HEK293 (cell line): Measurements from ENCODE around the gene POLR3GL.

Experiments
- CTCF ChIA-PET: fragments of 350-600 bp; formaldehyde crosslinking; extraction: SDS; loops from one replicate; lab custom pipeline; 2021; ENCODE audit warnings: antibody characterized with exemption; lab: Yijun Ruan, JAX
- POLR2A ChIA-PET: fragments of 300-600 bp; formaldehyde crosslinking; extraction: SDS; loops from one replicate; lab custom pipeline; 2020; ENCODE audit warnings: antibody characterized with exemption, inconsistent platforms; lab: Yijun Ruan, JAX
- H3K27ac ChIP-seq: fragments of 200-500 bp; sonication (Bioruptor generic); 2 replicates; pipeline ENCODE4 v1.5.1; 2014; ENCODE audit warnings: low read depth, low read length, control low read depth, inconsistent platforms; ENCODE audit errors: extremely low read depth
- H3K36me3 ChIP-seq, 2 experiments: fragments of 200-500 bp in 1 of 2; sonication (Bioruptor generic) in 1 of 2; 1 replicate in 1 of 2; 2 replicates in 1 of 2; pipeline ENCODE4 v1.5.1; 2014 to 2017; ENCODE audit warnings: inconsistent platforms in 2 of 2, low read length in 2 of 2; ENCODE audit not compliant: control insufficient read depth in 2 of 2, insufficient read depth in 1 of 2
- H3K4me1 ChIP-seq: fragments of 200-500 bp; sonication (Bioruptor generic); 2 replicates; pipeline ENCODE4 v1.5.1; 2014; ENCODE audit warnings: mild to moderate bottlenecking, low read length, inconsistent platforms; ENCODE audit not compliant: control insufficient read depth, insufficient read depth
- H3K4me3 ChIP-seq: 2 replicates; pipeline ENCODE4 v1.5.1; 2011; ENCODE audit warnings: low read depth, mild to moderate bottlenecking, control low read depth, low read length, moderate library complexity
- H3K9me3 ChIP-seq: fragments of 200-500 bp; sonication (Bioruptor generic); 2 replicates; pipeline ENCODE4 v1.5.1; 2014; ENCODE audit warnings: low read depth, low read length, inconsistent platforms; ENCODE audit not compliant: control insufficient read depth, insufficient read depth
- GLIS1 ChIP-seq: fragments of 450-650 bp; formaldehyde crosslinking; IDR thresholded peaks from 2 replicates; pipeline ENCODE4 v1.5.1; 2016; ENCODE audit warnings: missing biosample characterization, missing genetic modification characterization
- KLF16 ChIP-seq: fragments of 450-650 bp; formaldehyde crosslinking; IDR thresholded peaks from 2 replicates; pipeline ENCODE4 v1.5.1; 2017; ENCODE audit warnings: missing biosample characterization, missing genetic modification characterization
- MEIS1 ChIP-seq: sonication (generic); formaldehyde crosslinking; IDR thresholded peaks from 2 replicates; pipeline ENCODE4 v1.8.1; 2022; ENCODE audit warnings: missing genetic modification reagents, mild to moderate bottlenecking, borderline replicate concordance
- PRDM1 ChIP-seq: fragments of 450-650 bp; formaldehyde crosslinking; IDR thresholded peaks from 2 replicates; pipeline ENCODE4; 2016; ENCODE audit warnings: missing biosample characterization, missing genetic modification characterization
- PRDM10 ChIP-seq: fragments of 450-650 bp; formaldehyde crosslinking; IDR thresholded peaks from 2 replicates; pipeline ENCODE4 v1.5.1; 2016; ENCODE audit warnings: missing biosample characterization, missing genetic modification characterization
- ZBTB17 ChIP-seq: fragments of 450-650 bp; formaldehyde crosslinking; IDR thresholded peaks from 2 replicates; pipeline ENCODE4 v1.5.1; 2016; ENCODE audit warnings: missing biosample characterization, missing genetic modification characterization
- ZIC2 ChIP-seq: fragments of 450-650 bp; formaldehyde crosslinking; IDR thresholded peaks from 2 replicates; pipeline ENCODE4 v1.5.1; 2016; ENCODE audit warnings: missing biosample characterization, missing genetic modification characterization
- ZNF202 ChIP-seq: fragments of 450-650 bp; formaldehyde crosslinking; IDR thresholded peaks from 2 replicates; pipeline ENCODE4 v1.5.1; 2016; ENCODE audit warnings: missing biosample characterization, missing genetic modification characterization, borderline replicate concordance
- ZNF341 ChIP-seq: fragments of 450-650 bp; formaldehyde crosslinking; IDR thresholded peaks from 2 replicates; pipeline ENCODE4; 2016; ENCODE audit warnings: low read depth, missing biosample characterization, missing genetic modification characterization
- ZNF366 ChIP-seq: fragments of 450-650 bp; formaldehyde crosslinking; conservative IDR thresholded peaks from 2 replicates; pipeline ENCODE4 v1.5.1; 2016; ENCODE audit warnings: missing biosample characterization, missing genetic modification characterization
- ZNF433 ChIP-seq: fragments of 450-650 bp; formaldehyde crosslinking; IDR thresholded peaks from 2 replicates; pipeline ENCODE4 v1.5.1; 2016; ENCODE audit warnings: missing biosample characterization, missing genetic modification characterization, low read depth
- ZNF626 ChIP-seq: fragments of 450-650 bp; sonication (Bioruptor Pico); formaldehyde crosslinking; IDR thresholded peaks from 2 replicates; pipeline ENCODE4 v1.5.1; 2018; ENCODE audit warnings: missing biosample characterization, missing genetic modification characterization, inconsistent platforms
- ZNF701 ChIP-seq: fragments of 450-650 bp; formaldehyde crosslinking; IDR thresholded peaks from 2 replicates; pipeline ENCODE4 v1.5.1; 2016; ENCODE audit warnings: missing biosample characterization, missing genetic modification characterization
- TF ChIP-seq, protein P1 (sequence below): fragments of 450-650 bp; formaldehyde crosslinking; IDR thresholded peaks from 2 replicates; pipeline ENCODE4 v1.5.1; 2016; ENCODE audit warnings: missing biosample characterization, missing genetic modification characterization, low read depth
- TF ChIP-seq, protein P2 (sequence below): fragments of 450-650 bp; formaldehyde crosslinking; IDR thresholded peaks from 2 replicates; pipeline ENCODE4 v1.5.1; 2017; ENCODE audit warnings: missing biosample characterization, missing genetic modification characterization
- TF ChIP-seq, protein P3 (sequence below): fragments of 450-650 bp; formaldehyde crosslinking; IDR thresholded peaks from 2 replicates; pipeline ENCODE4 v1.5.1; 2017; ENCODE audit warnings: missing biosample characterization, missing genetic modification characterization

POLR3GL gene

DNA sequence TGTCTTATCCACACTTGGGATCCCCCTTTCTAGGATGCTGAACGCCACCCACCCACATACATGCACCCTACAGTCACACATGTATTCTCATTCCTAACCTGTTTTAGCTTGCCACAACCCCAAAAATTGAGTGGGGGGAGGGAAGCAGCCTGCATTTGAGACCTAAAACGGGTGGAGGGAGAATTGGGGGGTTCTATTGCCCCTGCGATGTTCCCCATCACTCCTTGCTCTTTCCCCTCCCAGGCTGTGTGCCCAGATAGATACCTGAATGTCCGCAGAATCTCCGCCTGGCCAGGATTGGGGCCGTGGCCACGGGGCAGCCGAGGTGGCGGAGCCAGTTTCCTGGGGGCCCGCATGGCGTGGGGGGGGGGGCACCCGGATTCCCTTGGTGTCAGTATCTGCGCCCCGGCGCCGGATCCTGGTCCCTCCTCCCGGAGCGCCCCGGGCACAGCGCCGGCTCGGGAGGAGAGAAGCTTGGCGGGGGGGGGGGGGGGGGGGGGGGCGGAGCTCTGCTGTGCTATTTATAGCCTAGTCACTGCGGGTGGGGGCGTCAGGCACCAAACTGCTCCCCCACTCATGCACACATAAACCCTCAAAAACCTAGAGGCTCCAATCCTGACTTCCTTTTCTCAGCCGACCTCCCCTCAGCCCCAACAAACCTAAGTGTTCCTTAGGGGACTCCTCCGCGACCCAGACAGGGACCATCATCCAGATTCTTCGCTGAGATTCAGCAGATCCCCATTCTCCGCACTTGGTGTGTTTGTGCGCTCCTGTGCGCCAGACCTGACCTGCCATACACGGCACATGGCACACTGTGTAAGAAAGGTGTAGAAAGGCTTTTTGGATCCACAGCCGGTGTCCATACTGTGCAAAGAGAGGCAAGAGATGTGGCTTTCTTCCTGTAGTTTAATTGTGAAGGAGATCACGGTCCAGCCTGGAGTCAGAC, 2.1 kb upstream of the POLR3GL start (continued):
- 0 out of 2 replicates have a peak, but pooled peaks have one; percentile 9 for TF ChIP-seq PRDM10 (tag by site-specific recombination)
- TF ChIP-seq, protein P1, sequence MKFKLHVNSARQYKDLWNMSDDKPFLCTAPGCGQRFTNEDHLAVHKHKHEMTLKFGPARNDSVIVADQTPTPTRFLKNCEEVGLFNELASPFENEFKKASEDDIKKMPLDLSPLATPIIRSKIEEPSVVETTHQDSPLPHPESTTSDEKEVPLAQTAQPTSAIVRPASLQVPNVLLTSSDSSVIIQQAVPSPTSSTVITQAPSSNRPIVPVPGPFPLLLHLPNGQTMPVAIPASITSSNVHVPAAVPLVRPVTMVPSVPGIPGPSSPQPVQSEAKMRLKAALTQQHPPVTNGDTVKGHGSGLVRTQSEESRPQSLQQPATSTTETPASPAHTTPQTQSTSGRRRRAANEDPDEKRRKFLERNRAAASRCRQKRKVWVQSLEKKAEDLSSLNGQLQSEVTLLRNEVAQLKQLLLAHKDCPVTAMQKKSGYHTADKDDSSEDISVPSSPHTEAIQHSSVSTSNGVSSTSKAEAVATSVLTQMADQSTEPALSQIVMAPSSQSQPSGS = no peak
- peak; percentile 86 for TF ChIP-seq ZBTB17 (tag by site-specific recombination)
- TF ChIP-seq, protein P2, sequence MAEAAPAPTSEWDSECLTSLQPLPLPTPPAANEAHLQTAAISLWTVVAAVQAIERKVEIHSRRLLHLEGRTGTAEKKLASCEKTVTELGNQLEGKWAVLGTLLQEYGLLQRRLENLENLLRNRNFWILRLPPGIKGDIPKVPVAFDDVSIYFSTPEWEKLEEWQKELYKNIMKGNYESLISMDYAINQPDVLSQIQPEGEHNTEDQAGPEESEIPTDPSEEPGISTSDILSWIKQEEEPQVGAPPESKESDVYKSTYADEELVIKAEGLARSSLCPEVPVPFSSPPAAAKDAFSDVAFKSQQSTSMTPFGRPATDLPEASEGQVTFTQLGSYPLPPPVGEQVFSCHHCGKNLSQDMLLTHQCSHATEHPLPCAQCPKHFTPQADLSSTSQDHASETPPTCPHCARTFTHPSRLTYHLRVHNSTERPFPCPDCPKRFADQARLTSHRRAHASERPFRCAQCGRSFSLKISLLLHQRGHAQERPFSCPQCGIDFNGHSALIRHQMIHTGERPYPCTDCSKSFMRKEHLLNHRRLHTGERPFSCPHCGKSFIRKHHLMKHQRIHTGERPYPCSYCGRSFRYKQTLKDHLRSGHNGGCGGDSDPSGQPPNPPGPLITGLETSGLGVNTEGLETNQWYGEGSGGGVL = peak; percentile 72
- no peak for TF ChIP-seq ZIC2
- no peak for TF ChIP-seq ZNF202 (tag by site-specific recombination)
- TF ChIP-seq ZNF701 (tag by site-specific recombination) = no peak
- peak; percentile 31; the same call in 1 of the 2 replicates for TF ChIP-seq GLIS1
- no peak for TF ChIP-seq KLF16 (tag by site-specific recombination)
- TF ChIP-seq ZNF626 = no peak
- no peak for TF ChIP-seq ZNF433 (tag by site-specific recombination)

- no peaks in the 10 kb centered on the region for H3K9me3 ChIP-seq
- H3K27ac ChIP-seq = peak overlapping the region; percentile 11; the same call in 1 of the 2 replicates
- H3K36me3 ChIP-seq = no peaks in the 10 kb centered on the region
- peaks cover 11% of the 10 kb centered on the region for H3K4me1 ChIP-seq
- H3K4me3 ChIP-seq = no peak overlapping the region; the same call in 1 of the 2 replicates
- peak; percentile 52; the same call in 1 of the 2 replicates for TF ChIP-seq PRDM1
- peak; percentile 51 for TF ChIP-seq ZNF366
- TF ChIP-seq, protein P3, sequence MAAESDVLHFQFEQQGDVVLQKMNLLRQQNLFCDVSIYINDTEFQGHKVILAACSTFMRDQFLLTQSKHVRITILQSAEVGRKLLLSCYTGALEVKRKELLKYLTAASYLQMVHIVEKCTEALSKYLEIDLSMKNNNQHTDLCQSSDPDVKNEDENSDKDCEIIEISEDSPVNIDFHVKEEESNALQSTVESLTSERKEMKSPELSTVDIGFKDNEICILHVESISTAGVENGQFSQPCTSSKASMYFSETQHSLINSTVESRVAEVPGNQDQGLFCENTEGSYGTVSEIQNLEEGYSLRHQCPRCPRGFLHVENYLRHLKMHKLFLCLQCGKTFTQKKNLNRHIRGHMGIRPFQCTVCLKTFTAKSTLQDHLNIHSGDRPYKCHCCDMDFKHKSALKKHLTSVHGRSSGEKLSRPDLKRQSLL = no peak
- 0 out of 2 replicates have a peak, but pooled peaks have one; percentile 8 for TF ChIP-seq PRDM10 (tag by site-specific recombination)
- peak; percentile 47; the same call in 1 of the 2 replicates for TF ChIP-seq ZNF341 (tag by site-specific recombination)
- no peak for TF ChIP-seq MEIS1 (CRISPR knock-in tag)
- CTCF ChIA-PET = interaction anchor here (0.6 to 5.0 kb wide), 6 partner anchors 9 to 117 kb away, joined by 3 to 43 read pairs (median 6); no protein-coding TSS in a partner anchor
- POLR2A ChIA-PET = interaction anchor here (1.2 to 4.1 kb wide), 10 partner anchors 16 to 104 kb away, joined by 3 to 39 read pairs (median 8); partner anchors contain the start of genes ANKRD35, PEX11B, PIAS3 and RBM8A
Observed at GRCh38 chr1:145963265-145964019, 1.0 kb upstream of the POLR3GL start.
